ENCODE results near the gene EML3. TPM values are rescaled to one million over a fixed set of nuclear protein-coding genes. Genes with fewer than 3 reads are reported as not detected.

Gene EML3
- total and polyA plus RNA-seq, 2 of the 13 experiments (the other 11 are each of a cell fraction or from before 2014, with no cell fraction given), result 10.6 to 12.3 TPM

GRCh38 chr11:62573592-62574362 is 38.8 kb downstream of the EML3 start, which contains the start of gene EEF1G (continued):
- TF ChIP-seq, protein P1, sequence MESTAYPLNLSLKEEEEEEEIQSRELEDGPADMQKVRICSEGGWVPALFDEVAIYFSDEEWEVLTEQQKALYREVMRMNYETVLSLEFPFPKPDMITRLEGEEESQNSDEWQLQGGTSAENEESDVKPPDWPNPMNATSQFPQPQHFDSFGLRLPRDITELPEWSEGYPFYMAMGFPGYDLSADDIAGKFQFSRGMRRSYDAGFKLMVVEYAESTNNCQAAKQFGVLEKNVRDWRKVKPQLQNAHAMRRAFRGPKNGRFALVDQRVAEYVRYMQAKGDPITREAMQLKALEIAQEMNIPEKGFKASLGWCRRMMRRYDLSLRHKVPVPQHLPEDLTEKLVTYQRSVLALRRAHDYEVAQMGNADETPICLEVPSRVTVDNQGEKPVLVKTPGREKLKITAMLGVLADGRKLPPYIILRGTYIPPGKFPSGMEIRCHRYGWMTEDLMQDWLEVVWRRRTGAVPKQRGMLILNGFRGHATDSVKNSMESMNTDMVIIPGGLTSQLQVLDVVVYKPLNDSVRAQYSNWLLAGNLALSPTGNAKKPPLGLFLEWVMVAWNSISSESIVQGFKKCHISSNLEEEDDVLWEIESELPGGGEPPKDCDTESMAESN (CRISPR knock-in tag; conservative IDR thresholded peaks at IDR 0.05), result no peak; the same call in 1 of the 2 replicates
- TF ChIP-seq SALL1 (CRISPR knock-in tag; IDR thresholded peaks at IDR 0.05), result peak; percentile 66
- TF ChIP-seq ZNF780A (CRISPR knock-in tag; IDR thresholded peaks at IDR 0.05), result no peak
- TF ChIP-seq IRF2 (CRISPR knock-in tag; IDR thresholded peaks at IDR 0.05), result peak; percentile 48
- TF ChIP-seq SMAD9 (CRISPR knock-in tag; IDR thresholded peaks at IDR 0.05), result peak; percentile 83; the same call in 1 of the 2 replicates
- no peak for TF ChIP-seq SMARCC2 (IDR thresholded peaks at IDR 0.05)
- no peak for TF ChIP-seq ZFP36 (IDR thresholded peaks at IDR 0.05; ENCODE audit: borderline replicate concordance, low read depth, low read length, partially characterized antibody)
- peak; percentile 64; the same call in 1 of the 2 replicates for TF ChIP-seq ZNF124 (CRISPR knock-in tag; IDR thresholded peaks at IDR 0.05)
- TF ChIP-seq ISL2 (CRISPR knock-in tag; IDR thresholded peaks at IDR 0.05), result peak; percentile 22; the same call in 1 of the 2 replicates
- no peak for TF ChIP-seq GATA4 (IDR thresholded peaks at IDR 0.05; ENCODE audit: borderline replicate concordance, low read depth)
- no peak for TF ChIP-seq ZNF530 (CRISPR knock-in tag; IDR thresholded peaks at IDR 0.05; ENCODE audit: low read depth)
- TF ChIP-seq, protein P2, sequence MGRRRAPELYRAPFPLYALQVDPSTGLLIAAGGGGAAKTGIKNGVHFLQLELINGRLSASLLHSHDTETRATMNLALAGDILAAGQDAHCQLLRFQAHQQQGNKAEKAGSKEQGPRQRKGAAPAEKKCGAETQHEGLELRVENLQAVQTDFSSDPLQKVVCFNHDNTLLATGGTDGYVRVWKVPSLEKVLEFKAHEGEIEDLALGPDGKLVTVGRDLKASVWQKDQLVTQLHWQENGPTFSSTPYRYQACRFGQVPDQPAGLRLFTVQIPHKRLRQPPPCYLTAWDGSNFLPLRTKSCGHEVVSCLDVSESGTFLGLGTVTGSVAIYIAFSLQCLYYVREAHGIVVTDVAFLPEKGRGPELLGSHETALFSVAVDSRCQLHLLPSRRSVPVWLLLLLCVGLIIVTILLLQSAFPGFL (CRISPR knock-in tag; IDR thresholded peaks at IDR 0.05), result no peak
- TF ChIP-seq, protein P3, sequence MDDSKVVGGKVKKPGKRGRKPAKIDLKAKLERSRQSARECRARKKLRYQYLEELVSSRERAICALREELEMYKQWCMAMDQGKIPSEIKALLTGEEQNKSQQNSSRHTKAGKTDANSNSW (CRISPR knock-in tag; IDR thresholded peaks at IDR 0.05; ENCODE audit: borderline replicate concordance), result no peak
- no peak for TF ChIP-seq THAP8 (CRISPR knock-in tag; IDR thresholded peaks at IDR 0.05; ENCODE audit: borderline replicate concordance)
- peak; percentile 93; the same call in 1 of the 2 replicates for TF ChIP-seq KDM5A (IDR thresholded peaks at IDR 0.05; ENCODE audit: borderline replicate concordance, low read length)
- peak; percentile 68; the same call in 1 of the 2 replicates for TF ChIP-seq GLI4 (CRISPR knock-in tag; IDR thresholded peaks at IDR 0.05; ENCODE audit: borderline replicate concordance)
- peak; percentile 74; the same call in 1 of the 2 replicates for TF ChIP-seq ELF4 (CRISPR knock-in tag; IDR thresholded peaks at IDR 0.05; ENCODE audit: borderline replicate concordance)
- TF ChIP-seq ZNF430 (CRISPR knock-in tag; IDR thresholded peaks at IDR 0.05), result peak; percentile 92
- TF ChIP-seq ZNF598 (CRISPR knock-in tag; IDR thresholded peaks at IDR 0.05; ENCODE audit: borderline replicate concordance), result no peak; the same call in 1 of the 2 replicates
- TF ChIP-seq ZNF580 (CRISPR knock-in tag; IDR thresholded peaks at IDR 0.05; ENCODE audit: borderline replicate concordance, low read depth), result no peak
- no peak; the same call in 1 of the 2 replicates for TF ChIP-seq ESRRA (CRISPR knock-in tag; IDR thresholded peaks at IDR 0.05; ENCODE audit: low read depth)
- peak; percentile 82 for TF ChIP-seq E2F1 (CRISPR knock-in tag; IDR thresholded peaks at IDR 0.05)
- TF ChIP-seq AHR (CRISPR knock-in tag; IDR thresholded peaks at IDR 0.05), result 0 out of 2 replicates have a peak, but pooled peaks have one; percentile 43
- no peak for TF ChIP-seq SUZ12 (IDR thresholded peaks at IDR 0.05; ENCODE audit: low read depth, low read length)

Measured in HepG2 (cell line).